Activated T-cell treated with anti-CD3 and anti-CD28 coated beads, Interleukin-2, amount 50 U/mL, for 72 hours (primary cell): ENCODE data around the gene ZNF107. TPM values are rescaled to one million over a fixed set of nuclear protein-coding genes. Genes with fewer than 3 reads are reported as not detected.

Experiments
- ATAC-seq, 2 donors: fragments of 150-1000 bp; cut with Tn5 transposase; replicated peaks in 1 of 2; 2 replicates each; pipeline ENCODE4 v1.10.0; 2021; ENCODE audit warnings: moderate library complexity in 2 of 2, mild to moderate bottlenecking in 1 of 2
- DNase-seq, 2 donors: peaks; one replicate each; pipeline ENCODE4 v3.0.0; 2021 to 2022; ENCODE audit warnings: mixed read lengths in 1 of 2
- H3K27ac Mint-ChIP-seq: one replicate; pipeline ENCODE4 v1.8.0; 2022; ENCODE audit warnings: mild to moderate bottlenecking, moderate library complexity, mixed read lengths
- H3K27me3 Mint-ChIP-seq: one replicate; pipeline ENCODE4 v1.8.0; 2022; ENCODE audit warnings: low read depth, mixed read lengths
- H3K36me3 Mint-ChIP-seq, 2 donors: one replicate each; pipeline ENCODE4 v1.8.0; 2022; ENCODE audit warnings: mixed read lengths in 2 of 2, mild to moderate bottlenecking in 1 of 2; ENCODE audit not compliant: insufficient read depth in 2 of 2
- H3K4me1 Mint-ChIP-seq: one replicate; pipeline ENCODE4 v1.8.0; 2022; ENCODE audit warnings: low read depth, mixed read lengths
- H3K4me3 Mint-ChIP-seq, 2 donors: one replicate each; pipeline ENCODE4 v1.8.0; 2022; ENCODE audit warnings: mild to moderate bottlenecking in 2 of 2, mixed read lengths in 2 of 2, moderate library complexity in 2 of 2
- H3K9me3 Mint-ChIP-seq, 2 donors: one replicate each; pipeline ENCODE4 v1.8.0; 2022; ENCODE audit warnings: mixed read lengths in 2 of 2
- total RNA-seq, 2 donors: library from RNA; stranded (reverse); gene quantifications; one replicate each; pipeline ENCODE4 v1.2.3, GENCODE V29; 2022

The ZNF107 gene
- total RNA-seq, 2 donors from 2014 or later, result 18.5 to 21.1 TPM

- H3K4me3 Mint-ChIP-seq, result no peak overlapping the region
- no peaks in the 10 kb centered on the region for H3K4me1 Mint-ChIP-seq
- ATAC-seq (no peak), DNase-seq (no peak)
- no peaks in the 10 kb centered on the region for H3K9me3 Mint-ChIP-seq
- H3K27ac Mint-ChIP-seq, result no peak overlapping the region
- H3K36me3 Mint-ChIP-seq, result no peaks in the 10 kb centered on the region
- no peaks in the 10 kb centered on the region for H3K27me3 Mint-ChIP-seq
Observed at GRCh38 chr7:64634406-64635062, 31.4 kb upstream of the ZNF107 start.

- no peaks in the 10 kb centered on the region for H3K36me3 Mint-ChIP-seq
- no peaks in the 10 kb centered on the region for H3K4me1 Mint-ChIP-seq
- no peak overlapping the region for H3K27ac Mint-ChIP-seq
- no peaks in the 10 kb centered on the region for H3K9me3 Mint-ChIP-seq
- DNase-seq (peak in 1 of 2 donors; percentile 16), ATAC-seq (no peak)
- H3K4me3 Mint-ChIP-seq, result no peak overlapping the region
- H3K27me3 Mint-ChIP-seq, result no peaks in the 10 kb centered on the region
Observed at GRCh38 chr7:64636386-64636785, 29.5 kb upstream of the ZNF107 start.

GRCh38 chr7:64637521-64638445, 28.1 kb upstream of the ZNF107 start:
- DNase-seq (no peak), ATAC-seq (no peak)
- Mint-ChIP-seq H3K4me3 (no peak overlapping the region), H3K9me3 (no peaks in the 10 kb centered on the region), H3K27ac (no peak overlapping the region), H3K4me1 (no peaks in the 10 kb centered on the region), H3K27me3 (no peaks in the 10 kb centered on the region), H3K36me3 (no peaks in the 10 kb centered on the region)

GRCh38 chr7:64638822-64639221, 27.1 kb upstream of the ZNF107 start:
- no peaks in the 10 kb centered on the region for H3K9me3 Mint-ChIP-seq
- no peak overlapping the region for H3K4me3 Mint-ChIP-seq
- no peak overlapping the region for H3K27ac Mint-ChIP-seq
- H3K36me3 Mint-ChIP-seq, result no peaks in the 10 kb centered on the region
- H3K27me3 Mint-ChIP-seq, result no peaks in the 10 kb centered on the region
- ATAC-seq (no peak), DNase-seq (no peak)
- H3K4me1 Mint-ChIP-seq, result no peaks in the 10 kb centered on the region

GRCh38 chr7:64639267-64640001, 26.5 kb upstream of the ZNF107 start:
- Mint-ChIP-seq H3K27me3 (no peaks in the 10 kb centered on the region), H3K4me3 (no peak overlapping the region), H3K27ac (no peak overlapping the region), H3K9me3 (no peaks in the 10 kb centered on the region), H3K36me3 (no peaks in the 10 kb centered on the region), H3K4me1 (no peaks in the 10 kb centered on the region)
- ATAC-seq, result peak; percentile 48 to 49
- DNase-seq, result no peak

GRCh38 chr7:64640504-64640903, 25.4 kb upstream of the ZNF107 start:
- DNase-seq (no peak), ATAC-seq (no peak)
- H3K27me3 Mint-ChIP-seq, result no peaks in the 10 kb centered on the region
- H3K9me3 Mint-ChIP-seq, result no peaks in the 10 kb centered on the region
- H3K27ac Mint-ChIP-seq, result no peak overlapping the region
- no peaks in the 10 kb centered on the region for H3K36me3 Mint-ChIP-seq
- H3K4me1 Mint-ChIP-seq, result no peaks in the 10 kb centered on the region
- H3K4me3 Mint-ChIP-seq, result no peak overlapping the region

- no peaks in the 10 kb centered on the region for H3K27me3 Mint-ChIP-seq
- no peaks in the 10 kb centered on the region for H3K9me3 Mint-ChIP-seq
- ATAC-seq (no peak), DNase-seq (no peak)
- H3K27ac Mint-ChIP-seq, result no peak overlapping the region
- H3K4me1 Mint-ChIP-seq, result no peaks in the 10 kb centered on the region
- H3K36me3 Mint-ChIP-seq, result no peaks in the 10 kb centered on the region
- no peak overlapping the region for H3K4me3 Mint-ChIP-seq
Observed at GRCh38 chr7:64642046-64642445, 23.9 kb upstream of the ZNF107 start.

- Mint-ChIP-seq H3K27me3 (no peaks in the 10 kb centered on the region), H3K4me1 (no peaks in the 10 kb centered on the region), H3K27ac (no peak overlapping the region), H3K9me3 (no peaks in the 10 kb centered on the region), H3K36me3 (no peaks in the 10 kb centered on the region), H3K4me3 (no peak overlapping the region)
- ATAC-seq (no peak), DNase-seq (no peak)
Observed at GRCh38 chr7:64642875-64643274, 23.1 kb upstream of the ZNF107 start.

GRCh38 chr7:64643566-64643965, 22.4 kb upstream of the ZNF107 start:
- H3K4me3 Mint-ChIP-seq, result no peak overlapping the region
- H3K9me3 Mint-ChIP-seq, result no peaks in the 10 kb centered on the region
- H3K36me3 Mint-ChIP-seq, result no peaks in the 10 kb centered on the region
- DNase-seq, result no peak
- no peaks in the 10 kb centered on the region for H3K4me1 Mint-ChIP-seq
- H3K27ac Mint-ChIP-seq, result no peak overlapping the region
- no peaks in the 10 kb centered on the region for H3K27me3 Mint-ChIP-seq
- ATAC-seq, result peak; percentile 51 to 79

- Mint-ChIP-seq H3K9me3 (peaks cover 0 to 3% of the 10 kb centered on the region in 2 donors), H3K36me3 (peaks cover 0 to 1% of the 10 kb centered on the region in 2 donors), H3K27ac (no peak overlapping the region), H3K27me3 (no peaks in the 10 kb centered on the region), H3K4me3 (no peak overlapping the region), H3K4me1 (no peaks in the 10 kb centered on the region)
- no peak for DNase-seq
- no peak for ATAC-seq
Observed at GRCh38 chr7:64651203-64651602, 14.7 kb upstream of the ZNF107 start.

GRCh38 chr7:64651632-64652165, 14.2 kb upstream of the ZNF107 start:
- Mint-ChIP-seq H3K27ac (no peak overlapping the region), H3K4me3 (no peak overlapping the region), H3K36me3 (peaks cover 0 to 1% of the 10 kb centered on the region in 2 donors), H3K4me1 (no peaks in the 10 kb centered on the region), H3K27me3 (no peaks in the 10 kb centered on the region), H3K9me3 (peaks cover 0 to 3% of the 10 kb centered on the region in 2 donors)
- no peak for DNase-seq
- ATAC-seq, result no peak

GRCh38 chr7:64653721-64654401, 12.1 kb upstream of the ZNF107 start:
- no peak for ATAC-seq
- H3K9me3 Mint-ChIP-seq, result peaks cover 0 to 3% of the 10 kb centered on the region in 2 donors
- H3K4me3 Mint-ChIP-seq, result no peak overlapping the region

More at GRCh38 chr7:64653721-64654401, 12.1 kb upstream of the ZNF107 start:
- H3K36me3 Mint-ChIP-seq, result peaks cover 0 to 4% of the 10 kb centered on the region in 2 donors
- no peaks in the 10 kb centered on the region for H3K4me1 Mint-ChIP-seq
- DNase-seq, result no peak
- H3K27ac Mint-ChIP-seq, result no peak overlapping the region
- no peaks in the 10 kb centered on the region for H3K27me3 Mint-ChIP-seq
